Prostate gland (tissue), 2 donors: Measurements from ENCODE around the gene TCF4.

Experiments used
- POLR2A ChIP-seq: fragments of 450-650 bp; IDR thresholded peaks from one replicate; pipeline ENCODE4 v1.6.1; 2016; ENCODE audit warnings: antibody characterized with exemption, mild to moderate bottlenecking
- POLR2AphosphoS5 ChIP-seq: sonication (generic); formaldehyde crosslinking; IDR thresholded peaks from one replicate; pipeline ENCODE4 v1.6.1; 2017; ENCODE audit warnings: antibody characterized with exemption
- TF ChIP-seq, protein P1 (sequence below), 4 experiments: fragments of 200-600 bp in 2 of 4; fragments of 450-650 bp in 2 of 4; sonication (generic) in 2 of 4; IDR thresholded peaks; 1 replicate in 3 of 4; 2 replicates in 1 of 4; pipeline ENCODE4 v1.5.1; 2016 to 2019; ENCODE audit warnings: antibody characterized with exemption in 4 of 4, mild to moderate bottlenecking in 2 of 4, moderate library complexity in 2 of 4

DNA sequence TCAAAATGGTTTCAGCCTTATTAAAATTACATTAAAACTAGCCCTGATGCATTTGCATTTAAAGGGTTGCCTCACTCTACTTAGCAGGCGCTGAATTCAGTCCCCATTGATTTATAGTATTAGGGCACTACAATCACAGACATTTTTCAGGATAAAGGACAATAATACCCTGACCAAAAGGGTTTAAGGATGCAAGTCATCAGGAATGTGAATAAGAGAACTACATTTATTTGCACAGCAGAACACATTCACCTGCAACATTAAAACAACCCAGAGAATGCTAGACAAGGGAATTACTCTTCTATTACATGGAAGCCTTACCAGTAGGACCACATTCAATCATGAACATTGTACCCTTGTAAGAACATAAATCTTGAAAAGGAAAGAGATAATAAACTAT is 93.6 kb downstream of the TCF4 start:
- TF ChIP-seq POLR2A = no peak
- TF ChIP-seq, protein P1, sequence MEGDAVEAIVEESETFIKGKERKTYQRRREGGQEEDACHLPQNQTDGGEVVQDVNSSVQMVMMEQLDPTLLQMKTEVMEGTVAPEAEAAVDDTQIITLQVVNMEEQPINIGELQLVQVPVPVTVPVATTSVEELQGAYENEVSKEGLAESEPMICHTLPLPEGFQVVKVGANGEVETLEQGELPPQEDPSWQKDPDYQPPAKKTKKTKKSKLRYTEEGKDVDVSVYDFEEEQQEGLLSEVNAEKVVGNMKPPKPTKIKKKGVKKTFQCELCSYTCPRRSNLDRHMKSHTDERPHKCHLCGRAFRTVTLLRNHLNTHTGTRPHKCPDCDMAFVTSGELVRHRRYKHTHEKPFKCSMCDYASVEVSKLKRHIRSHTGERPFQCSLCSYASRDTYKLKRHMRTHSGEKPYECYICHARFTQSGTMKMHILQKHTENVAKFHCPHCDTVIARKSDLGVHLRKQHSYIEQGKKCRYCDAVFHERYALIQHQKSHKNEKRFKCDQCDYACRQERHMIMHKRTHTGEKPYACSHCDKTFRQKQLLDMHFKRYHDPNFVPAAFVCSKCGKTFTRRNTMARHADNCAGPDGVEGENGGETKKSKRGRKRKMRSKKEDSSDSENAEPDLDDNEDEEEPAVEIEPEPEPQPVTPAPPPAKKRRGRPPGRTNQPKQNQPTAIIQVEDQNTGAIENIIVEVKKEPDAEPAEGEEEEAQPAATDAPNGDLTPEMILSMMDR (IDR thresholded peaks at IDR 0.05) = no peak
- no peak for TF ChIP-seq POLR2AphosphoS5
